ENCODE measurements around the gene RAB3C.

DNA sequence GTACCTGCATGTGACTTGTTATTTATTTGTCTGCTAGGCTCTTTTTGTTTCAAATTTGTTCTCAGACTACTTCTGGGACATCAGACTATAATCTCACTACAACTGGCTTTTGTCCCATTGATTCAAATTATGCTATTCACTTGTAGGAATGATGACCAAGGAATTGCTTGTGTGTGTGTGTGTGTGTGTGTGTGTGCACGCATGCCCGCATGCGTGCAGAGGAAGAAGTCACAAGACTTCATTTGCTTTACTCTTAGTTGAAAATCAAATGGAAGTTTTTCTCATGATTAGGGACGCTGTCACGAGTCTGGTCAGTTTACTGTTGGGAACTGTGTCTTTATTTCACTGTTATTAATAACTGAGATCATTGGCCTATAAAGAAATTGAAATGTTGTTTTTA lies 268.7 kb downstream of the RAB3C start:
- TF ChIP-seq, protein P1, sequence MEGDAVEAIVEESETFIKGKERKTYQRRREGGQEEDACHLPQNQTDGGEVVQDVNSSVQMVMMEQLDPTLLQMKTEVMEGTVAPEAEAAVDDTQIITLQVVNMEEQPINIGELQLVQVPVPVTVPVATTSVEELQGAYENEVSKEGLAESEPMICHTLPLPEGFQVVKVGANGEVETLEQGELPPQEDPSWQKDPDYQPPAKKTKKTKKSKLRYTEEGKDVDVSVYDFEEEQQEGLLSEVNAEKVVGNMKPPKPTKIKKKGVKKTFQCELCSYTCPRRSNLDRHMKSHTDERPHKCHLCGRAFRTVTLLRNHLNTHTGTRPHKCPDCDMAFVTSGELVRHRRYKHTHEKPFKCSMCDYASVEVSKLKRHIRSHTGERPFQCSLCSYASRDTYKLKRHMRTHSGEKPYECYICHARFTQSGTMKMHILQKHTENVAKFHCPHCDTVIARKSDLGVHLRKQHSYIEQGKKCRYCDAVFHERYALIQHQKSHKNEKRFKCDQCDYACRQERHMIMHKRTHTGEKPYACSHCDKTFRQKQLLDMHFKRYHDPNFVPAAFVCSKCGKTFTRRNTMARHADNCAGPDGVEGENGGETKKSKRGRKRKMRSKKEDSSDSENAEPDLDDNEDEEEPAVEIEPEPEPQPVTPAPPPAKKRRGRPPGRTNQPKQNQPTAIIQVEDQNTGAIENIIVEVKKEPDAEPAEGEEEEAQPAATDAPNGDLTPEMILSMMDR (IDR thresholded peaks at IDR 0.05): no peak
- TF ChIP-seq POLR2A (IDR thresholded peaks at IDR 0.05): no peak

Measured in Peyer's patch (tissue), 4 donors.